AG08395 (cell line): ENCODE results near the gene CCL16.
"Not testable (repeated sequence)": the region's sequence is repeated elsewhere in the genome, so short reads cannot be mapped to it uniquely, and the experiment has no call there.

ENCODE experiments used
- DNase-seq: peaks from one replicate; pipeline ENCODE4 v3.0.0; 2012; ENCODE audit warnings: mixed read lengths, low spot score

Gene CCL16

DNA sequence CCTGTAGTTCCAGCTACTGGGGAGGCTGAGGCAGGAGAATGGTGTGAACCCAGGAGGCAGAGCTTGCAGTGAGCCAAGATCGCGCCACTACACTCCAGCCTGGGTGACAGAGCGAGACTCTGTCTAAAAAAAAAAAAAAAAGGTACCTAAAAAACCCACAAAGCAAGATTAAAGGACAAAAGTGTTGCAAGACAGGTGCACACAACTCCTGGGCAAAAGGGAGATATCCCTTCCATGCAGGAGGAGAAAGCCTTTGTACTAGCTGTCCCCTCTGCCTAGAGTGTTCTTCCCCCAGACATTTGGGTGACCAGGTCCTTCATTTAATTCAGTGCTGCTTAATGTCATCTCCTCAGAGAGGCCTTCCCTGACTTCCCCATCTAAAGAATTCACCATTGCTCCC, 42.8 kb downstream of the CCL16 start:
- DNase-seq = not testable (repeated sequence)

DNA sequence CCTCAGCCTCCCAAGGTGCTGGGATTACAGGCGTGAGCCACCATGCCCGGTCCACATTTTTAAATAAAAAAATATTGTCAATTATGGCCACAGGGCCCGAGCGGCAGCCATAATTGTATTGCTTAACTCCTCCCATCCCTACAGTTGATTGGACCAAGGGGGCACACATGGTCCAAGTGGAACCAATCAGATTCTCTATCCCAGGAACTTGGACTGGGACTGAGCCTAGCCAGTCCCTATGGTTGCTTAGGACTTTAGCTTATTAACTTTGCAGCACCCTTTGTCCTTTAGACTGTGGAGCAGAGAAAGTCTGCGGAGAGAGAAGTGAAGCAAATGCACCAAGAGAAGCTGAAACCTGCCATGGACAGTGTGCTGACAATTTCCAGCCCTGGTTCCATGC, 45.2 kb downstream of the CCL16 start:
- no peak for DNase-seq

DNA sequence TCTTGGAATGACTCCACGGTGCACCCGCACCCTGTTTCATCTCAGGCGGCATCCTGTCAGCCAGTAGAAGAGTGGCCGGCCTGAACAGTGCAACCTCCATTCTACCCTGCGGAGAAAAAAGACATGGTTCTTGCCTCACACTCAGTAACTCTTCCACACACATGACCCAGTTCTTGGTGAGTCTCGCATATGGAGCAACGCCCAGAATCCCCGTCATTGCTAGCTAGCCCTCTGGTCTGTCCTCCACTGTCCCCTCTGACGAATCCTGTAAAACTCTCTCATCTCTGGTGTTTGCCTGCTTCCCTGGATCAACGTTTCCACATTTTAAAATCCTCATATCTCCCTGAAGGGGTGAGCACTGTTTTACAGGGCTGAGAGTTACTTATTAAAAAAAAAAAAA, 46.5 kb downstream of the CCL16 start:
- DNase-seq = no peak

DNA sequence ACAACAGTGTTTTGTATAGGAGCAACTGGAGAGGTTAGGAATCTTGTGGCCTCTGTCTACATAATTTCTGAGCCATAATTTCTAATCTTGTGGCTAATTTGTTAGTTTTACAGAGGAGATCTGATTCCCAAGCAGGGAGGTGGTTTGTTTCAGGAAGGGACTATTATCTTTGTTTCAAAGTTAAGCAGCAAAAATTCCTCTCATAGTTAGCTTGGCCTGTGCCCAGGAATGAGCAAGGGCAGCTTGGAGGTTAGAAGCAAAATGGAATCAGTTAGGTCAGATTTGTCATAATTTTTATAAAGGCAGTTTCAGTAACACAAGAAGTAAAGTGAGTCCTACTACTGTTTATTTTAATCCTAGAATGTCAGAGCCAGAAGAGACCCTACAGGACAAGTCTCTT, 48.7 kb downstream of the CCL16 start:
- no peak for DNase-seq

DNA sequence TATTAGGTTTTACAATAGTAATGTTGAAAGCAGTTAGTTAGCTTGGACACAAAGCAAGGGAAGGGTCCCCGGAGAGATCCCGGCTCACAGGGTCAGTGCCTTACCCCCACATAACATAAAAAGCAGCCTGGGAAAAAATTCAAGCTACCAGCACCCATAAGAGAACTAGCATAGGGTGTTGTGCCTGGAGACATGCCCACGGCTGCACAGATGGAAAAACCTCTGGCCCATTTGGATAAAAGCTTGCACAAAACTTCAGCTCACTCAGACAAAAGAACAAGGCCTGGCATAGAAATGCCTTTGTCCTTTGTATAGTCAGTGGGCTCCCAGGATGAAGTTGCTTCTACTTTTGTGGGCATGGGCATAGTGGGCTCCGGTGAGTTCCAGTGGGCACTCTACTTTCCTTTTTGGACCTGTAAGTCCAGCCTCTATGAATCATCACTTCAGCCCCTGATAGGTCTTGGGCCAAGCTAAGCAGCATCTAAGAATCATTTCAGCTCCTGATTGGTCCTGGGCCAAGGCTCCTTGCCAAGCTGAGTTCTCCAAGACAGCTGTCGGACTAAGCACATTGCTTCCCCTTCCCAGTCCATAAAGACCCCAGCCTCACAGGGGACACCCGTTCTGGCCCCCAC, 49.4 kb downstream of the CCL16 start:
- DNase-seq = no peak

DNA sequence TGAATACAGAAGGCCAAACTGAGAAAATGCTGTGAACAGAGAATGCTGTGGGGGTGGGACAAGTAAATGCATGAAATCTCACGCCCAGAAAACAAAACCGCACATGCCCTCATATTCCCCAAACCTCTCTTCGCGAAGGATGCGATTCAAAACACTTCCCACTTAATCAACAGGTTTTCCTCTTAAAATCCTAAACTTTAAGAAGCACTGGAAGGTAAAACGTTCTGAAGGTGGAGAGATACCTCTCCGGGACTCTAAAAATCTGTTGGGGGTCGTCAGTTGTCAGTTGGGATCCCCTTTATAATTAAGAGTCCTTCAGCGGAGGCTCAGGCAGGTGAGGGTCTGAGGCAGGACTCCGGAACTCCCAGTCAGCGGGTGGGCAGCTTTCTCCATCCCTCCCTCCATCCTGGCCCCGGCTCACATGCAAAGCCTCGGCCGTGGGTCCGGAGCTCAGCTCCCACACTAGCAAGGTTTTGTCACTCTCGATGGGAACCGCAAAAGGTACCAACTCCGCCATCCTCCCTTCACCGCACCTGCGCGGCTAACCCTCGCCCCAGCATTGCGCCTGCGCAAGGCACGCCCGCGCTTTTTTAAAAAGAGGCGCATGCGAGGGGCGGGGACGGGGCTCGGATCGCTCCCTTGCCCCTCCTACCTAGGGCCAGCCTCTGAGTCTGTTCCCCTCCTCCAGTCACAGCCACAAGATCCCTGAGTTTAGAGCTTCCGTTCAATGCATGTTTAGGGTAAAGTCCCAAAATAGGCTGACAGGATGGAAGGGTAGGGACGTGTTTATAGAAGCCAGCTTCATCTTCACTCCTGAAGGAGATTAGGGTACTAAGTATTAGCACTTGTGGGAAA, 50.9 kb downstream of the CCL16 start, which contains the start of gene RDM1:
Gene RDM1 (minus strand): TSS at position 563 of the 855 bp plus-strand sequence. CDS start 46 bp downstream, at position 517.
- peak; percentile 77 for DNase-seq

DNA sequence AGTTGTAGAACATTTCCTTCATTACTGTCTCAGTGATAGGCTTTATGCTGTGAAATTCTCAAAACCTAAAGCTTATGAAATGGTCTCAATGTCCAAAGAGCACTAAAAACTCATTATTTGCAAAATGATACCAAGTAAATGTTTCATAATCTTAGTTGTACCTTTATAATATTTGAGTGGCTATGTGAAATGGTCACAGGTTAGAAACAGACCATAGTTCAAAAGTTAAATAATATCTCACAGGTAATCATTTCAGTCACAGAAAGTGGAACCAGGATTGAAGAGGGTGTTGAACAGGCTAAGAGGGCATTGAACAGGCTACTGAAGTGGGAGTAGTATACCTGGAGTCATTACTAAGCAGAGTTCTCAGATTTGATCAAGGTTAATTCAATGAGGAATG, 53.6 kb downstream of the CCL16 start:
- no peak for DNase-seq
